Spinal cord (tissue), 10 donors: ENCODE data around the gene RIBC2. TPM values are rescaled to one million over a fixed set of nuclear protein-coding genes. Genes with fewer than 3 reads are reported as not detected.
"Not testable (repeated sequence)": the region's sequence is repeated elsewhere in the genome, so short reads cannot be mapped to it uniquely, and the experiment has no call there.

ENCODE experiments used
- DNase-seq, 6 donors: peaks; one replicate each; pipeline versions ENCODE4 v3.0.0 to v3.0.0-alpha.2; 2013 to 2015; ENCODE audit warnings: low spot score in 6 of 6, low read depth in 4 of 6
- H3K27ac ChIP-seq: one replicate; pipeline ENCODE4 v1.5.1; 2013; ENCODE audit warnings: low read depth, low read length, control low read depth
- H3K27me3 ChIP-seq: one replicate; pipeline ENCODE4 v1.6.1; 2013; ENCODE audit warnings: low read length; ENCODE audit not compliant: control insufficient read depth, insufficient read depth
- H3K36me3 ChIP-seq: one replicate; pipeline ENCODE4 v1.6.1; 2013; ENCODE audit warnings: low read length; ENCODE audit not compliant: control insufficient read depth, insufficient read depth
- H3K4me1 ChIP-seq: one replicate; pipeline ENCODE4 v1.6.1; 2013; ENCODE audit warnings: low read length; ENCODE audit not compliant: control insufficient read depth, insufficient read depth
- H3K4me3 ChIP-seq: one replicate; pipeline ENCODE4 v1.5.1; 2013; ENCODE audit warnings: low read depth, low read length, control low read depth
- H3K9me3 ChIP-seq: one replicate; pipeline ENCODE4 v1.6.1; 2013; ENCODE audit warnings: low read length; ENCODE audit not compliant: control insufficient read depth, insufficient read depth
- WGBS: methylation state at CpG from one replicate; pipeline ENCODE4 v1.1.5; 2013; ENCODE audit warnings: missing lambda C conversion rate; ENCODE audit not compliant: insufficient coverage; 5-methylcytosine and 5-hydroxymethylcytosine counted together
- polyA plus RNA-seq, 2 donors: library from polyadenylated mRNA; unstranded; fragments of 120-200 nt; gene quantifications; one replicate each; pipeline ENCODE4 v1.2.1, GENCODE V29; 2013; ENCODE audit not compliant: insufficient read length in 2 of 2
- total RNA-seq, 2 donors: library from RNA; depleted of rRNA in 1 of 2; stranded (reverse); fragments of 120-200 nt in 1 of 2; fragments of >200 nt in 1 of 2; gene quantifications; one replicate each; pipeline versions ENCODE4 v1.2.3 to v1.2.4, GENCODE V29; 2013 to 2014
- donor health status: healthy.

The RIBC2 gene
- total and polyA plus RNA-seq, 4 donors, result 2.3 to 9.3 (median 2.5) TPM

- no peak overlapping the region for H3K27ac ChIP-seq
- no peak overlapping the region for H3K4me3 ChIP-seq
- H3K27me3 ChIP-seq, result peaks cover 5% of the 10 kb centered on the region
- H3K4me1 ChIP-seq, result peaks cover 15% of the 10 kb centered on the region
- peaks cover 3% of the 10 kb centered on the region for H3K36me3 ChIP-seq
- no peaks in the 10 kb centered on the region for H3K9me3 ChIP-seq
- DNase-seq, result no peak
- WGBS, result 89% methylated on average over 17 of the region's 18 CpGs
These were observed 16.7 kb downstream of the RIBC2 start for GRCh38 chr22:45429981-45430775.

GRCh38 chr22:45430871-45431270, 17.4 kb downstream of the RIBC2 start:
- Histone ChIP-seq H3K4me3 (no peak overlapping the region), H3K36me3 (peaks cover 3% of the 10 kb centered on the region), H3K27ac (no peak overlapping the region), H3K9me3 (no peaks in the 10 kb centered on the region), H3K4me1 (peaks cover 22% of the 10 kb centered on the region), H3K27me3 (peaks cover 5% of the 10 kb centered on the region)
- DNase-seq, result no peak
- 95% methylated on average over 19 of the region's 19 CpGs for WGBS

- Histone ChIP-seq H3K27me3 (no peaks in the 10 kb centered on the region), H3K36me3 (peaks cover 3% of the 10 kb centered on the region), H3K9me3 (no peaks in the 10 kb centered on the region), H3K4me1 (peaks cover 20% of the 10 kb centered on the region), H3K27ac (no peak overlapping the region), H3K4me3 (no peak overlapping the region)
- DNase-seq, result no peak
- WGBS, result 95% methylated on average over 4 of the region's 6 CpGs
These were observed 21.5 kb downstream of the RIBC2 start for GRCh38 chr22:45434981-45435380.

- H3K36me3 ChIP-seq, result no peaks in the 10 kb centered on the region
- H3K9me3 ChIP-seq, result no peaks in the 10 kb centered on the region
- peak overlapping the region; percentile 67 for H3K27ac ChIP-seq
- no peak overlapping the region for H3K4me3 ChIP-seq
- no peaks in the 10 kb centered on the region for H3K27me3 ChIP-seq
- DNase-seq, result peak; percentile 62 to 96 (median 79)
- H3K4me1 ChIP-seq, result peaks cover 20% of the 10 kb centered on the region
- 7% methylated on average over 15 of the region's 20 CpGs for WGBS
These were observed 22.1 kb downstream of the RIBC2 start for GRCh38 chr22:45435544-45436139.

- DNase-seq, H3K9me3 ChIP-seq, H3K4me3 ChIP-seq, H3K27me3 ChIP-seq, H3K36me3 ChIP-seq, H3K27ac ChIP-seq: not testable (repeated sequence)
- peaks cover 25% of the 10 kb centered on the region for H3K4me1 ChIP-seq
- 90% methylated on average over 27 of the region's 34 CpGs for WGBS
These were observed 23.5 kb downstream of the RIBC2 start for GRCh38 chr22:45436871-45437517.

GRCh38 chr22:45438336-45438735, 24.8 kb downstream of the RIBC2 start:
- H3K4me3 ChIP-seq, result no peak overlapping the region

GRCh38 chr22:45440688-45441087, 27.2 kb downstream of the RIBC2 start:
- not testable (repeated sequence) for H3K4me1 ChIP-seq, DNase-seq, H3K27me3 ChIP-seq, H3K36me3 ChIP-seq, H3K4me3 ChIP-seq, H3K27ac ChIP-seq, H3K9me3 ChIP-seq
- 89% methylated on average over 11 of the region's 13 CpGs for WGBS

More at GRCh38 chr22:45438336-45438735, 24.8 kb downstream of the RIBC2 start:
- DNase-seq, result no peak
- Histone ChIP-seq H3K27ac (no peak overlapping the region), H3K9me3 (no peaks in the 10 kb centered on the region), H3K4me1 (peaks cover 25% of the 10 kb centered on the region), H3K36me3 (no peaks in the 10 kb centered on the region), H3K27me3 (no peaks in the 10 kb centered on the region)

- Histone ChIP-seq H3K9me3 (no peaks in the 10 kb centered on the region), H3K4me3 (no peak overlapping the region), H3K4me1 (peaks cover 5% of the 10 kb centered on the region), H3K36me3 (no peaks in the 10 kb centered on the region), H3K27me3 (no peaks in the 10 kb centered on the region), H3K27ac (no peak overlapping the region)
- DNase-seq, result peak in 4 of 6 donors; percentile 23 to 84 (median 60)
- whole genome bisulfite sequencing, result 48% methylated on average over 5 of the region's 10 CpGs
These were observed 27.6 kb downstream of the RIBC2 start for GRCh38 chr22:45441138-45441537.

- no peak overlapping the region for H3K4me3 ChIP-seq
- no peaks in the 10 kb centered on the region for H3K9me3 ChIP-seq
- 78% methylated on average over 1 of the region's 5 CpGs for WGBS
- H3K4me1 ChIP-seq, result peaks cover 5% of the 10 kb centered on the region
- no peaks in the 10 kb centered on the region for H3K27me3 ChIP-seq
- no peak overlapping the region for H3K27ac ChIP-seq
- no peak for DNase-seq
- H3K36me3 ChIP-seq, result no peaks in the 10 kb centered on the region
These were observed 28.6 kb downstream of the RIBC2 start for GRCh38 chr22:45442116-45442515.
